Testis (tissue), 5 donors: Measurements from ENCODE around the gene FBLL1. TPM values are rescaled to one million over a fixed set of nuclear protein-coding genes. Genes with fewer than 3 reads are reported as not detected.

Source experiments
- DNase-seq: peaks from one replicate; pipeline ENCODE4 v3.0.0-alpha.2; 2019
- H3K27ac ChIP-seq, 2 donors: fragments of 200-600 bp; sonication (generic); one replicate each; pipeline ENCODE4 v1.5.1; 2019
- H3K27me3 ChIP-seq: fragments of 200-600 bp; sonication (generic); one replicate; pipeline ENCODE4 v1.5.1; 2019
- H3K36me3 ChIP-seq: fragments of 200-600 bp; sonication (generic); one replicate; pipeline ENCODE4 v1.5.1; 2017; ENCODE audit warnings: low read depth; ENCODE audit errors: missing control alignments
- H3K4me1 ChIP-seq: fragments of 200-600 bp; sonication (generic); one replicate; pipeline ENCODE4 v1.5.1; 2019
- H3K4me3 ChIP-seq, 2 donors: fragments of 200-600 bp; sonication (generic); one replicate each; pipeline ENCODE4 v1.5.1; 2017 to 2019
- H3K9me3 ChIP-seq: fragments of 200-600 bp; sonication (generic); one replicate; pipeline ENCODE4 v1.5.1; 2017
- CTCF ChIP-seq, 3 experiments: fragments of 450-650 bp in 2 of 3; fragments of 200-600 bp in 1 of 3; sonication (generic) in 1 of 3; IDR thresholded peaks; one replicate each; pipeline ENCODE4 v1.5.1; 2016 to 2019; ENCODE audit warnings: antibody characterized with exemption in 3 of 3, mild to moderate bottlenecking in 2 of 3, moderate library complexity in 1 of 3
- POLR2A ChIP-seq: fragments of 450-650 bp; IDR thresholded peaks from one replicate; pipeline ENCODE4 v1.6.1; 2017; ENCODE audit warnings: antibody characterized with exemption, mild to moderate bottlenecking, moderate library complexity
- WGBS, 2 donors: methylation state at CpG; one replicate each; pipeline ENCODE4 v1.1.5; 2018; 5-methylcytosine and 5-hydroxymethylcytosine counted together
- intact Hi-C: fragments of 100-400 bp; cut with DNase I; formaldehyde crosslinking; loops from one replicate; pipeline ENCODE4 v1.15.1; 2023; ENCODE audit warnings: low total_unique reads
- long read RNA-seq, 2 donors: transcript quantifications; one replicate each; lab custom pipeline, GENCODE V29; 2026
- polyA plus RNA-seq: library from polyadenylated mRNA; stranded (reverse); fragments of 350-450 nt; fragmentation: Illumina TruSeq; extraction: RNeasy Lipid Tissue Mini Kit (QIAGEN cat#74804); gene quantifications from one replicate; pipeline ENCODE4 v1.2.3, GENCODE V29; 2014; ENCODE audit warnings: low read depth, low replicate concordance; ENCODE audit not compliant: insufficient read depth
- total RNA-seq, 2 donors: library from RNA; depleted of rRNA; stranded (reverse); fragments of >200 nt; gene quantifications; one replicate each; pipeline ENCODE4 v1.2.3, GENCODE V29; 2016

FBLL1 gene
- 10 to 100 TPM in 1 of 2 donors, 1 to 10 TPM in 1; 6.4 to 11.5 TPM for total RNA-seq
- polyA plus RNA-seq: 12.4 TPM
- long read RNA-seq, donor 1, transcript FBLL1-201 (1 exons, 1,519 nt): major isoform, 6 of 6 reads
- long read RNA-seq, donor 1, partial matches to known transcripts: 0 of 6 reads
- long read RNA-seq, donor 1, other reads (novel, unspliced or antisense): 0 of 6 reads
- long read RNA-seq, donor 2, partial matches to known transcripts: 0 of 4 reads
- long read RNA-seq, donor 2, other reads (novel, unspliced or antisense): 0 of 4 reads

- no peaks in the 10 kb centered on the region for H3K9me3 ChIP-seq
- H3K36me3 ChIP-seq: no peaks in the 10 kb centered on the region
- 14 to 23% methylated on average over 18 to 36 of the region's 38 CpGs for WGBS, 2 donors
- peak within 1 kb of the TSS; percentile 29 to 48 for H3K4me3 ChIP-seq
- no peaks in the 10 kb centered on the region for H3K27me3 ChIP-seq
- no peak within 1 kb of the TSS for H3K27ac ChIP-seq
- peaks cover 3% of the 10 kb centered on the region for H3K4me1 ChIP-seq
- TF ChIP-seq CTCF (IDR thresholded peaks at IDR 0.05): no peak
- TF ChIP-seq POLR2A: no peak
- DNase-seq: peak; percentile 36
- intact Hi-C loops: no loop called here
Observed at GRCh38 chr5:168528521-168529373, at the start of gene FBLL1. TSS of gene FBLL1 (plus strand) at chr5:168529305. CDS start at chr5:168529505, 200 bp downstream.

- H3K4me3 ChIP-seq: no peak overlapping the region
- no peaks in the 10 kb centered on the region for H3K27me3 ChIP-seq
- no peaks in the 10 kb centered on the region for H3K9me3 ChIP-seq
- H3K4me1 ChIP-seq: no peaks in the 10 kb centered on the region
- DNase-seq: no peak
- H3K27ac ChIP-seq: no peak overlapping the region
- no peak for TF ChIP-seq POLR2A
- TF ChIP-seq CTCF (IDR thresholded peaks at IDR 0.05): no peak
- no peaks in the 10 kb centered on the region for H3K36me3 ChIP-seq
- WGBS, 2 donors: 86 to 94% methylated on average over 3 of the region's 3 CpGs
- intact Hi-C loops: no loop called here
Observed at GRCh38 chr5:168480601-168481000, 48.5 kb upstream of the FBLL1 start.

GRCh38 chr5:168481330-168481788 lies 47.7 kb upstream of the FBLL1 start:
- Histone ChIP-seq H3K4me3 (no peak overlapping the region), H3K4me1 (peaks cover 4% of the 10 kb centered on the region), H3K27me3 (no peaks in the 10 kb centered on the region), H3K9me3 (no peaks in the 10 kb centered on the region), H3K36me3 (no peaks in the 10 kb centered on the region), H3K27ac (no peak overlapping the region)
- no peak for DNase-seq
- WGBS, 2 donors: 45 to 52% methylated on average over 4 of the region's 4 CpGs
- TF ChIP-seq POLR2A: no peak
- no peak for TF ChIP-seq CTCF (IDR thresholded peaks at IDR 0.05)
- intact Hi-C loops: no loop called here

- Histone ChIP-seq H3K27me3 (no peaks in the 10 kb centered on the region), H3K27ac (no peak overlapping the region), H3K9me3 (no peaks in the 10 kb centered on the region), H3K36me3 (no peaks in the 10 kb centered on the region), H3K4me3 (no peak overlapping the region), H3K4me1 (peaks cover 7% of the 10 kb centered on the region)
- intact Hi-C loops: no loop called here
- WGBS, 2 donors: 63 to 66% methylated on average over 5 of the region's 5 CpGs
- DNase-seq: no peak
- TF ChIP-seq CTCF (IDR thresholded peaks at IDR 0.05): no peak
- no peak for TF ChIP-seq POLR2A
Observed at GRCh38 chr5:168482361-168482760, 46.7 kb upstream of the FBLL1 start.
